Fibroblast of pulmonary artery (primary cell): ENCODE results near the gene NAXE.

Experiments
- DNase-seq: peaks from one replicate; pipeline ENCODE4 v3.0.0-alpha.2; 2010; ENCODE audit warnings: low read depth
- H3K4me3 ChIP-seq: replicated peaks from 2 replicates; pipeline ENCODE4 v1.5.1; 2011; ENCODE audit warnings: low read depth, mild to moderate bottlenecking, control low read depth, low read length, moderate library complexity
- CTCF ChIP-seq: IDR thresholded peaks from 2 replicates; pipeline ENCODE4 v1.5.1; 2011; ENCODE audit warnings: mild to moderate bottlenecking, control low read depth, low read length, inconsistent platforms; ENCODE audit errors: missing control alignments

NAXE gene

GRCh38 chr1:156554971-156555370 lies 36.6 kb upstream of the NAXE start:
- no peak for DNase-seq
- TF ChIP-seq CTCF: no peak
- no peak overlapping the region for H3K4me3 ChIP-seq

GRCh38 chr1:156555715-156556114 lies 35.9 kb upstream of the NAXE start:
- H3K4me3 ChIP-seq: no peak overlapping the region
- no peak for TF ChIP-seq CTCF
- no peak for DNase-seq

GRCh38 chr1:156556354-156556753 lies 35.2 kb upstream of the NAXE start:
- no peak for DNase-seq
- no peak for TF ChIP-seq CTCF
- no peak overlapping the region for H3K4me3 ChIP-seq

GRCh38 chr1:156559086-156559796 lies 32.3 kb upstream of the NAXE start:
- no peak for DNase-seq
- no peak for TF ChIP-seq CTCF
- no peak overlapping the region for H3K4me3 ChIP-seq

- TF ChIP-seq CTCF: no peak
- DNase-seq: no peak
- H3K4me3 ChIP-seq: no peak overlapping the region
Observed at GRCh38 chr1:156559797-156560385, 31.7 kb upstream of the NAXE start.

- no peak overlapping the region for H3K4me3 ChIP-seq
- no peak for DNase-seq
- TF ChIP-seq CTCF: no peak
Observed at GRCh38 chr1:156560585-156561163, 30.9 kb upstream of the NAXE start.
